Stimulated activated CD4-positive, alpha-beta T cell treated with anti-CD3 and anti-CD28 coated beads, Interleukin-12 subunit alpha, Interleukin-12 subunit beta, amount 100 ng/mL, for 4 hours (primary cell): ENCODE results near the gene NR4A3.
"Not testable (repeated sequence)": the region's sequence is repeated elsewhere in the genome, so short reads cannot be mapped to it uniquely, and the experiment has no call there.

Experiments used
- DNase-seq: peaks from one replicate; pipeline ENCODE4 v3.0.0-alpha.2; 2020

The NR4A3 gene

DNA sequence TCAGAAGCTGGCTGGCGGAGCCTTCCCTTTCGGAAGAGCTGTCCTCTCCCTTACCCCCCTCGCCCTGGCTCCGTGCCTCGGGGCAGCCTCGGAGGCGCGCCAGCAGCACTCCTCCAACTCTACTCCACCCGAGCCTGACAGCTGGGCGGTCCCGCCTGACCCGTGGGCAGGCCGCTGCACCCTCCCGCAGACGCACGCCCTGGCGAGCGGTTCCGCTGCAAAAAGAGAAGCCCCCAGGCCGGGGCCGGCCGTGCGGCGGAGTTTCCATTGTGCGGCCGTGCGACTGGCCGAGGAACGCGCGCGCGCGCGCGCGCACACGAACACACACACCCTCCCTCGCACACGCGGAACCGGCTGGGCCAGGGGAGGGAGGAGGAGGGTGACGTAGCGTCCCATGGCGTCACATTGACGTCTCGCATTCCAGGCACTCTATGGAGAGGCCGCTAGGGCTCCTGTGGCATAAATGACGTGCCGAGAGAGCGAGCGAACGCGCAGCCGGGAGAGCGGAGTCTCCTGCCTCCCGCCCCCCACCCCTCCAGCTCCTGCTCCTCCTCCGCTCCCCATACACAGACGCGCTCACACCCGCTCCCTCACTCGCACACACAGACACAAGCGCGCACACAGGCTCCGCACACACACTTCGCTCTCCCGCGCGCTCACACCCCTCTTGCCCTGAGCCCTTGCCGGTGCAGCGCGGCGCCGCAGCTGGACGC is at the start of gene NR4A3:
NR4A3 (plus strand) TSS at position 490 of the 713 bp plus-strand sequence. CDS start 6,158 bp downstream, outside the sequence.
- peak; percentile 73 for DNase-seq

DNA sequence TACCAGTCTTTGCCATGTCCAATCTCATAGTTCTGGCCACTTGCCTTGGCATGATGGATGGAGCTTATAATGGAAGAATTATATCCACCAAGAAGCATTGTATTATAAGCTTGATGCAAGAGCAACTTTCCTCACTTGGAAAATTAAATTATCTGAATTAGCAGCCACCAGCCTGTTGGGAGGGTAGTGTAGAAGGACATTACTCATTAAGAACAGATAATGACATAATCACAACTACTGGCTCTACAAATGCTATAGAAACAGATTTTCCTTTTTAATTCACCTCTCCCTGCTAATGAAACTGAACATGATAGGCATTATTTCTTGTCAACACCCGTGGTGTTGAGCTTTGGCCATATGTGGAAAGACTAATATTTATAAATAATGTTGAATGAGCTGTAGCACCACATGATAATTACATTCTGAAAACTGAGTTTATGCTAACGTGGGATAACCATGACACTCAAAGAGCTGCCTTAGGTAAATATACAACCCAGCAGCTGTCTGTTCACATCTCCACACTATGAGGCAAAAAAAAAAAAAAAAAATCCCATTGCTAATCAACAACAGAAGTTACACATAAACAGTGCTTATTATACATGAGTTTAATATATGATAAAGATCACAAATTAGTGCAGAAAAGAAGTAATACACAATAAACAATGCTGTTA is 48.1 kb upstream of the NR4A3 start:
- no peak for DNase-seq

- peak; percentile 1 for DNase-seq
Observed at GRCh38 chr9:99778308-99778707, 43.4 kb upstream of the NR4A3 start.

GRCh38 chr9:99778836-99779235 is 42.8 kb upstream of the NR4A3 start:
- DNase-seq, result no peak

- DNase-seq, result no peak
Observed at GRCh38 chr9:99779277-99779676, 42.4 kb upstream of the NR4A3 start.

DNA sequence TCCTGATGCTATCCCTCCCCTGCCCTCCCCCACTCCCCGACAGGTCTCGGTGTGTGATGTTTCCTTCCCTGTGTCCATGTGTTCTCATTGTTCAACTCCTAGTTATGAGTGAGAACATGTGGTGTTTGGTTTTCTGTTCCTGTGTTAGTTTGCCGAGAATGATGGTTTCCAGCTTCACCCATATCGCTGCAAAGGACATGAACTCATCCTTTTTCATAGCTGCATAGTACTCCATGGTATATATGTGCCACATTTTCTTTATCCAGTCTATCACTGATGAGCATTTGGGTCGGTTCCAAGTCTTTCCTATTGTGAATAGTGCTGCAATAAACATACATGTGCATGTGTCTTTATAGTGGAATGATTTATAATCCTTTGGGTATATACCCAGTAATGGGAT is 39.3 kb upstream of the NR4A3 start:
- not testable (repeated sequence) for DNase-seq

DNA sequence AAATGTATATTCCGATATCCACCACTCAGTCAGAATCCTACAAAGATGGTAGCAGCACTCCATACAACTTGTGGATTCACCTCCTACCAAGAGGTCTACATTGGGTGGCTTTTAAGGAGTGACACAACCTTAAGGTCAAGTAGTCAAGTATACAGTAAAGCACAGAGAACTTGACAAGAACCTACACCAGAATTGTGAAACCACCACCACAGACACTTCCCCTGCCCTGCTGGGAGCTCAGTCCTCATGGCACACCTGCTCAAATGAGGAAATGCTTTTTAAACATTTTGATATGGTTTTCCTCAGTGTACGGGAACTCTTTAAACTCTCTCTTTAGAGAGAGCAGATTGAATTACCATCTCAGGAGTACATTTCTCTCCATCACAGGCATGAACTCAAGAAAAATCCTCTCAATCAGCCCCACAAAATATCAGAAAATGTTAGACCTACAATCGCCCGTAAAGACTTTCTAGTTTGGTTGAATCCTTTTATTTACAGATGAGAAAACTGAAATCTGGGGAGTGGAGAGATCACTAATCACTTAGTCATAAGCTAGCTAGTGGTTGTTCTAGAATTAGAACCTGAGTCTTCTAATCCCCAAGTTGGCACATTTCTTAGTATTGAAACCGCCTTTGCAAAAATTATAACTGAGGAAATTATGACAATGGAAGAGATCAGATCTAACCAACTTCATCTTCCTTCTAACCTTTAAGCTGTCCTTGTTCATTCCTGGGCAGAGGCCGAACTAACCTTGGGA is 38.5 kb upstream of the NR4A3 start:
- DNase-seq, result no peak

GRCh38 chr9:99783799-99784198 is 37.9 kb upstream of the NR4A3 start:
- DNase-seq, result no peak

- no peak for DNase-seq
Observed at GRCh38 chr9:99785010-99785590, 36.6 kb upstream of the NR4A3 start.

- no peak for DNase-seq
Observed at GRCh38 chr9:99787556-99787955, 34.1 kb upstream of the NR4A3 start.

DNA sequence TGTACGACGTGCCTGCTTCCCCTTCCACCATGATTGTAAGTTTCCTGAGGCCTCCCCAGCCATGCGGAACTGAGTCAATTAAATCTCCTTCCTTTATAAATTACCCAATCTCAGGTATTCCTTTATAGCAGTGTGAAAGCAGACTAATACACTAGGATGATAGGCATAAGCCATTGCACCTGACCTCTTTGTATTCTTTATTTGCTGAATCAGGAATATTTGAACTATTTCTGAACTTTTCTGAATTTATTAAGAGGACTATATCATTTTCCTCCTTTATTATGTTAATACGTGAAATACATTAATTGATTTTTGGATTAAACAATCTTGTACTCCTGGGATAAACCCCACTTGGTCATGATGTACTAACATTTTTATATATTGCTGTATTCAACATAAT is 28.2 kb upstream of the NR4A3 start:
- no peak for DNase-seq

GRCh38 chr9:99796231-99796630 is 25.5 kb upstream of the NR4A3 start:
- no peak for DNase-seq

DNA sequence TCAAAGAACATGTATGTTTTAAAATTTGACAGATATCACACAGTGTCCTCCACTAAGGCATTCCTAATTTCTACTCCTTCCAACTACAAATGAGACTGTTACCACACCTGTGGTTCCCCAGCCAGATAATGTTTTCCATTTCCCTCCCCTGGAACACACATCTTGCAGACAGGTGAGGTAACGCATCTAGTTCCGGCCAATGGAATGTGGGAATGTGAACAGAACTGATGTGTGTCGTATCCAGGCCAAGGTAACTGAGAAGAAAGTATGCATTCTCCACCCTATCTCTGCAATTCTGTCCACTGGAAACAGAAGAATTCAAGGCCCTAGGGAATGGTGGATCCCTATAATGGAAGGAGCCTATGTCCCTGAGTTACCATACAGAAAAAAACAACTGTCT is 19.9 kb upstream of the NR4A3 start:
- no peak for DNase-seq

- DNase-seq, result no peak
Observed at GRCh38 chr9:99803694-99804093, 18.0 kb upstream of the NR4A3 start.

- DNase-seq, result peak; percentile 51
Observed at GRCh38 chr9:99807276-99807852, 14.3 kb upstream of the NR4A3 start.

DNA sequence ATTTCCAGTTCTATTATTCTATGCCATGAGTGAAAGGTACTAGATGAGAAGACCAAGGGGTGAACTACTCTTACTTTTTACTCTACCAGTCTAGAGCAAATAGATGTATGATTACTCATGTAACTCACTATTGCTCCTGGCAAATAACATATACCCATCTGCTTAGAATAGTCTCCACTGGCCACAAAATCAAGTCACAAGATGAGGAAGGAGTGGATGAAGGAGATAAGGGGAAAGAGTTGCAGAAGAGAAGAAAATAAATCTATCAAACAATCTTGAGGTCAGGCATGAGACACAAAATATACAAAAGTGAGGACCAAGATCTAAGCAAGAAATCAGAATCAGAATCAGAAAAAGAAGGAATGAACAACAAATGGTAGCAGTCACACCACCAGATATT is 13.7 kb upstream of the NR4A3 start:
- no peak for DNase-seq

DNA sequence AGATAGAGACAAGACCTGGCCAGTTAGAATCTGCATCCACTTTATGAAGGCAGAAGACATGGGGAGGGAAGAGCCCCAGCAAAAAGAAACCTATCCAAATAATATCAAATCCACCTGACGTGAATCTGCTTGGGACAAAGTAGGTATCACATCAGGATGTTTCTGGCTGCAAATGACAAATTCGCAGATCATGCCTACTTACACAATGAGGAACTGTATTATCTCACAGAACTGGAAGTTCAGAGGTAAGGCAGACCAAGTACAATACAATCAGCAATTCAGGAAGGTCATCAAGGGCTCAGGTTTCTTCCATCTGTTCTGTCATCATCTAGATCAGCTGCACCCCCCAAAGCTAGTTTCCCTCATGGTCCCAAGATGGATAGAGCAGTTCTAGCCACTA is 13.2 kb upstream of the NR4A3 start:
- no peak for DNase-seq

GRCh38 chr9:99809586-99810319 is 11.9 kb upstream of the NR4A3 start:
- DNase-seq, result no peak

GRCh38 chr9:99811172-99811571 is 10.5 kb upstream of the NR4A3 start:
- no peak for DNase-seq

DNA sequence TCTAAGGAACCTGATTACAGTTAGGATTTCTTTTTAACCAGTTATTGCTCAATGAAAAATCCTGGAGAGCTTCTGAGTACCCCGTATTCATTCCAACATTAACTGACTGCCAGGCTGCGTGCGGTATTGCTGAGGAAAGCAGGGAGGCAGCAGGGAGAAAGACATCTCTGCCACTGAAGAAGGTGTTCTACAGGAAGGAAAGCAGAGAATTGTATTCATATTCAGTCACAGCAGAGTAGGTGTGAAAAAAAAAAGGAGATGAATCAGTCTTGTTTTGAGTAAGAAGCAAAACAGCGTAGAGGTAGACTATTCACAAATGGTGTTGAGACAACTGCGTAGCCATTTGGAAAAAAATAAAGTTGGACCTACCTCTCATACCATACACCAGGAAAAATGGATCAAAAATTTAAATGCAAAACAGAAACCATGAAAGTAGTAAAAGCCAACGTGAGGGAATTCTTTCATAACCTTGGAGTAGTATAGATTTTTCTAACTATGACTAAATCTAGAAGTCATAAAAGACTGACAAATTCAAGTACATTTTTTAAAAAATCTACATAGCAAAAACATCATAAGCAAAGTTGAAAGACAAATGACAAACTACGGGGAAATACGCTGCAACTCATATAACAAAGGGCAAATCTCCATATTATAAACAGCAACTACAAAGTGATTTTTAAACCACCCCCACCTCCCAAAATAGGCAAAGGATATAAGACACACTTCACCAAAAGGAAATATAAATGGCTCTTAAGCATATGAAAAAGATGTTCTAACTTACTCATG is 9.9 kb upstream of the NR4A3 start:
- DNase-seq, result no peak

DNA sequence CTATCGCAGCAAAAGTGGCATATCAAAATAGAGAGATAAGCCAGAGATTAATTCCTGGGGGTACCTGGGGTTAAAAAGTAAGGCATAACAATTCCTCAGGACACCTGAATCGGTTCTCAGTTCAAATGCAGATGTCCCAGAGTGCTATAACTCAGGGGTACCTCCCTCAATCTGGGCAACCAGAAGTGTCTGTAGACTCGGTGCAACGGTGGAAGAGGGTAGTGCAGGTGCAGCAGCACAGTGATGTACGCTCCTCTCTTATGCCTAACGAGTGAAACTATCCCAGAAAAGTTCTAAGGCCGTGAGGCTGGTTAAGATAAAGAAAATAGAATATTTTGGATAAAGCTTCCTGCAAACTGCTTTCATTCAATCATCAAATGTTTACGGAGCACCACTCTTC is 7.9 kb upstream of the NR4A3 start:
- no peak for DNase-seq

DNA sequence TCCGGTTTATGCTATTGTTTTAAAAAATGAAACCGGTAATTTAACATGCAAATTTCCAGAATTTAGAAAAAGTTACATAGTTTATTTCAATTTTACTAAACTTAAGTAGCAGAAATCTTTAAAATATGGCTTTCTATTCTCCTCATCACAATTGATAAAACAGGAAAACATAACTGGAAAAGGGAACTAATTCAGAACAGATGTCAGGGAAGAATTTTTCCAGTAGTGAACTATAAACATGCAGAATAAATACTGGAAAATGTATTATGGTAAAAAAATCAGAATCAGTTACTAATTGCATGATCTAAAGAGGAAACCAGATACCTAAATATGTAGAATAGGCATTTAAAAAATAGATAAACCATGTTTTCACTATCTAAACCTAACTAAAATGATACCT is 7.3 kb upstream of the NR4A3 start:
- DNase-seq, result no peak
